WTC11 (cell line): ENCODE data around the gene TOX2.

Experiments used
- CREB1 ChIP-seq: sonication (generic); formaldehyde crosslinking; IDR thresholded peaks from 2 replicates; pipeline ENCODE4 v1.8.0; 2023; ENCODE audit warnings: mild to moderate bottlenecking, missing genetic modification reagents
- TEAD4 ChIP-seq: sonication (generic); formaldehyde crosslinking; IDR thresholded peaks from 2 replicates; pipeline ENCODE4 v1.8.0; 2022; ENCODE audit warnings: mild to moderate bottlenecking, missing genetic modification reagents
- ZBTB21 ChIP-seq: sonication (generic); formaldehyde crosslinking; IDR thresholded peaks from 2 replicates; pipeline ENCODE4 v1.8.1; 2023; ENCODE audit warnings: mild to moderate bottlenecking, missing genetic modification reagents, borderline replicate concordance
- ZNF317 ChIP-seq: sonication (generic); formaldehyde crosslinking; IDR thresholded peaks from 2 replicates; pipeline ENCODE4 v1.8.1; 2023; ENCODE audit warnings: low read depth, mild to moderate bottlenecking, moderate library complexity, missing genetic modification reagents, borderline replicate concordance
- TF ChIP-seq, protein P1 (sequence below): fragments of 200-600 bp; IDR thresholded peaks from 2 replicates; pipeline ENCODE4 v1.8.0; 2022; ENCODE audit warnings: antibody characterized with exemption
- TF ChIP-seq, protein P2 (sequence below): sonication (generic); formaldehyde crosslinking; IDR thresholded peaks from 2 replicates; pipeline ENCODE4 v1.8.0; 2022; ENCODE audit warnings: mild to moderate bottlenecking, missing genetic modification reagents
- TF ChIP-seq, protein P3 (sequence below): sonication (generic); formaldehyde crosslinking; IDR thresholded peaks from 2 replicates; pipeline ENCODE4 v1.8.1; 2023; ENCODE audit warnings: mild to moderate bottlenecking, missing genetic modification reagents, moderate library complexity
- TF ChIP-seq, protein P4 (sequence below): sonication (generic); formaldehyde crosslinking; IDR thresholded peaks from 2 replicates; pipeline ENCODE4 v1.8.0; 2022; ENCODE audit warnings: mild to moderate bottlenecking, missing genetic modification reagents
- TF ChIP-seq, protein P5 (sequence below): sonication (generic); formaldehyde crosslinking; conservative IDR thresholded peaks from 2 replicates; pipeline ENCODE4 v1.8.1; 2022; ENCODE audit warnings: mild to moderate bottlenecking, missing genetic modification reagents

DNA sequence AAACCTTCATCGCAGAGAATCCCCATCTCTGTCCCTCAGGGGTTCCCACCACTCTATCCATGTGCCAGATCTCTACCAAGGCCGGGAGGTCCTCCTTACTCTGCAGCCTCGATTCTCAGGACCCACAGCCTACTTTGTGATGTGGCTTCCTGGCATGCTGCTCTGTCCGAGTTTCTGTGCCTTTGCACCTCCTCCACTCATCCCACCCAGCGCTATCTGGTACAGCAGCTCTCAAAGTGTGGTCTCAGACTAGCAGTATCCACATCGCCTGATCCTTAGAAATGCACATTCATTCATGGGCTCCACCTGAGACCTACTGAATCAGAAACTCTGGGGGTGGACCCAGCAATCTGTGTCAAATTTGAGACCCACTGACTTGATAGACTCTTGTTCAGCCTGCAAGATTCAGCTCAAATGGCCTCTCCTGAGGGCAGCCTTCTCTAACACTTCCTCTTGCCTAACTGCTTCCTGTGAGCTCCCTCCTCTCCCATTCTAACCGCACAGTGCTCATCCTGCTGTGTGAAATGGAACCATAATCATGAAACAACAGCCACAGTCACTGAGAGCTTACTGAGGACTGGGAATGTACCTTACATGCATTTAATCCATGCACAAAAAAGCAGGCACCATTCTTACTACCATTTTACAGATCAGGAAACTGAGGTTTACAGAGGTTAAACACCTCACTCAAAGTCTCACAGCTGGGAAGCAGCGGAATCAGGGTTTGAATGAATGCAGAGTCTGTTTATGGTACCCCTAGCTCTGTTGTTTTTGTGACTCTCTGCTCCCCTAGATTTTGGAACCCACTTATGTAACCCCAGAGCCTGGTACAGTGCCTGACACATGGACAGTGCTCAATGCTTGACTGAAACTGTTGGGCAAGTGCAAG, 202.9 kb downstream of the TOX2 start:
- TF ChIP-seq ZNF317 (CRISPR knock-in tag) (no peak), CREB1 (no peak), TEAD4 (CRISPR knock-in tag) (no peak), ZBTB21 (CRISPR knock-in tag) (no peak)
- TF ChIP-seq, protein P1, sequence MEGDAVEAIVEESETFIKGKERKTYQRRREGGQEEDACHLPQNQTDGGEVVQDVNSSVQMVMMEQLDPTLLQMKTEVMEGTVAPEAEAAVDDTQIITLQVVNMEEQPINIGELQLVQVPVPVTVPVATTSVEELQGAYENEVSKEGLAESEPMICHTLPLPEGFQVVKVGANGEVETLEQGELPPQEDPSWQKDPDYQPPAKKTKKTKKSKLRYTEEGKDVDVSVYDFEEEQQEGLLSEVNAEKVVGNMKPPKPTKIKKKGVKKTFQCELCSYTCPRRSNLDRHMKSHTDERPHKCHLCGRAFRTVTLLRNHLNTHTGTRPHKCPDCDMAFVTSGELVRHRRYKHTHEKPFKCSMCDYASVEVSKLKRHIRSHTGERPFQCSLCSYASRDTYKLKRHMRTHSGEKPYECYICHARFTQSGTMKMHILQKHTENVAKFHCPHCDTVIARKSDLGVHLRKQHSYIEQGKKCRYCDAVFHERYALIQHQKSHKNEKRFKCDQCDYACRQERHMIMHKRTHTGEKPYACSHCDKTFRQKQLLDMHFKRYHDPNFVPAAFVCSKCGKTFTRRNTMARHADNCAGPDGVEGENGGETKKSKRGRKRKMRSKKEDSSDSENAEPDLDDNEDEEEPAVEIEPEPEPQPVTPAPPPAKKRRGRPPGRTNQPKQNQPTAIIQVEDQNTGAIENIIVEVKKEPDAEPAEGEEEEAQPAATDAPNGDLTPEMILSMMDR = no peak
- TF ChIP-seq, protein P2, sequence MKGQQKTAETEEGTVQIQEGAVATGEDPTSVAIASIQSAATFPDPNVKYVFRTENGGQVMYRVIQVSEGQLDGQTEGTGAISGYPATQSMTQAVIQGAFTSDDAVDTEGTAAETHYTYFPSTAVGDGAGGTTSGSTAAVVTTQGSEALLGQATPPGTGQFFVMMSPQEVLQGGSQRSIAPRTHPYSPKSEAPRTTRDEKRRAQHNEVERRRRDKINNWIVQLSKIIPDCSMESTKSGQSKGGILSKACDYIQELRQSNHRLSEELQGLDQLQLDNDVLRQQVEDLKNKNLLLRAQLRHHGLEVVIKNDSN (CRISPR knock-in tag) = no peak
- TF ChIP-seq, protein P3, sequence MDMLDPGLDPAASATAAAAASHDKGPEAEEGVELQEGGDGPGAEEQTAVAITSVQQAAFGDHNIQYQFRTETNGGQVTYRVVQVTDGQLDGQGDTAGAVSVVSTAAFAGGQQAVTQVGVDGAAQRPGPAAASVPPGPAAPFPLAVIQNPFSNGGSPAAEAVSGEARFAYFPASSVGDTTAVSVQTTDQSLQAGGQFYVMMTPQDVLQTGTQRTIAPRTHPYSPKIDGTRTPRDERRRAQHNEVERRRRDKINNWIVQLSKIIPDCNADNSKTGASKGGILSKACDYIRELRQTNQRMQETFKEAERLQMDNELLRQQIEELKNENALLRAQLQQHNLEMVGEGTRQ (CRISPR knock-in tag) = no peak
- TF ChIP-seq, protein P4, sequence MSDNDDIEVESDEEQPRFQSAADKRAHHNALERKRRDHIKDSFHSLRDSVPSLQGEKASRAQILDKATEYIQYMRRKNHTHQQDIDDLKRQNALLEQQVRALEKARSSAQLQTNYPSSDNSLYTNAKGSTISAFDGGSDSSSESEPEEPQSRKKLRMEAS = no peak
- TF ChIP-seq, protein P5, sequence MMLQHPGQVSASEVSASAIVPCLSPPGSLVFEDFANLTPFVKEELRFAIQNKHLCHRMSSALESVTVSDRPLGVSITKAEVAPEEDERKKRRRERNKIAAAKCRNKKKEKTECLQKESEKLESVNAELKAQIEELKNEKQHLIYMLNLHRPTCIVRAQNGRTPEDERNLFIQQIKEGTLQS (CRISPR knock-in tag) = no peak
